HEK293 (cell line): Measurements from ENCODE around the gene TXNIP.
A peak's percentile ranks its signal among the peaks of the same experiment; 100 is the strongest.

Experiments used
- BCL11B ChIP-seq: fragments of 450-650 bp; formaldehyde crosslinking; IDR thresholded peaks from 2 replicates; pipeline ENCODE4 v1.5.1; 2016; ENCODE audit warnings: low read depth, missing biosample characterization, missing genetic modification characterization
- TCF7L2 ChIP-seq: IDR thresholded peaks from 2 replicates; pipeline ENCODE4 v1.6.1; 2011; ENCODE audit warnings: low read depth, mild to moderate bottlenecking, inconsistent platforms, low read length, moderate library complexity, borderline replicate concordance
- ZBTB1 ChIP-seq: fragments of 450-650 bp; formaldehyde crosslinking; IDR thresholded peaks from 2 replicates; pipeline ENCODE4 v1.5.1; 2016; ENCODE audit warnings: missing biosample characterization, missing genetic modification characterization
- ZBTB20 ChIP-seq: fragments of 450-650 bp; formaldehyde crosslinking; IDR thresholded peaks from 2 replicates; pipeline ENCODE4 v1.5.1; 2016; ENCODE audit warnings: missing biosample characterization, missing genetic modification characterization
- ZNF140 ChIP-seq: fragments of 450-650 bp; formaldehyde crosslinking; IDR thresholded peaks from 2 replicates; pipeline ENCODE4 v1.5.1; 2016; ENCODE audit warnings: missing biosample characterization, missing genetic modification characterization
- ZNF175 ChIP-seq: fragments of 450-650 bp; formaldehyde crosslinking; IDR thresholded peaks from 2 replicates; pipeline ENCODE4 v1.5.1; 2016; ENCODE audit warnings: missing biosample characterization, missing genetic modification characterization
- ZNF302 ChIP-seq: fragments of 450-650 bp; formaldehyde crosslinking; IDR thresholded peaks from 2 replicates; pipeline ENCODE4 v1.5.1; 2016; ENCODE audit warnings: missing biosample characterization, missing genetic modification characterization, low read depth
- ZNF391 ChIP-seq: fragments of 450-650 bp; formaldehyde crosslinking; IDR thresholded peaks from 2 replicates; pipeline ENCODE4 v1.5.1; 2016; ENCODE audit warnings: low read depth, missing biosample characterization, missing genetic modification characterization, borderline replicate concordance
- ZNF561 ChIP-seq: fragments of 450-650 bp; IDR thresholded peaks from 2 replicates; pipeline ENCODE4 v1.5.1; 2018; ENCODE audit warnings: missing biosample characterization, missing genetic modification characterization, borderline replicate concordance
- ZNF624 ChIP-seq: fragments of 450-650 bp; formaldehyde crosslinking; IDR thresholded peaks from 2 replicates; pipeline ENCODE4 v1.5.1; 2017; ENCODE audit warnings: missing biosample characterization, missing genetic modification characterization
- ZNF701 ChIP-seq: fragments of 450-650 bp; formaldehyde crosslinking; IDR thresholded peaks from 2 replicates; pipeline ENCODE4 v1.5.1; 2016; ENCODE audit warnings: missing biosample characterization, missing genetic modification characterization
- ZNF76 ChIP-seq: fragments of 450-650 bp; formaldehyde crosslinking; IDR thresholded peaks from 2 replicates; pipeline ENCODE4; 2016; ENCODE audit warnings: low read depth, missing biosample characterization, missing genetic modification characterization, borderline replicate concordance
- ZNF791 ChIP-seq: fragments of 450-650 bp; formaldehyde crosslinking; IDR thresholded peaks from 2 replicates; pipeline ENCODE4 v1.5.1; 2016; ENCODE audit warnings: missing biosample characterization, missing genetic modification characterization
- ZNF837 ChIP-seq: fragments of 450-650 bp; formaldehyde crosslinking; IDR thresholded peaks from 2 replicates; pipeline ENCODE4 v1.5.1; 2016; ENCODE audit warnings: missing biosample characterization, missing genetic modification characterization
- ZSCAN23 ChIP-seq: fragments of 450-650 bp; formaldehyde crosslinking; IDR thresholded peaks from 2 replicates; pipeline ENCODE4 v1.5.1; 2016; ENCODE audit warnings: missing biosample characterization, missing genetic modification characterization
- TF ChIP-seq, protein P1 (sequence below): fragments of 450-650 bp; formaldehyde crosslinking; IDR thresholded peaks from 2 replicates; pipeline ENCODE4 v1.5.1; 2016; ENCODE audit warnings: missing biosample characterization, missing genetic modification characterization, borderline replicate concordance
- TF ChIP-seq, protein P2 (sequence below): fragments of 450-650 bp; formaldehyde crosslinking; IDR thresholded peaks from 2 replicates; pipeline ENCODE4 v1.5.1; 2016; ENCODE audit warnings: missing biosample characterization, missing genetic modification characterization
- TF ChIP-seq, protein P3 (sequence below): fragments of 450-650 bp; formaldehyde crosslinking; IDR thresholded peaks from 2 replicates; pipeline ENCODE4 v1.5.1; 2017; ENCODE audit warnings: missing biosample characterization, missing genetic modification characterization
- TF ChIP-seq, protein P4 (sequence below): sonication (generic); formaldehyde crosslinking; IDR thresholded peaks from 2 replicates; pipeline ENCODE4 v1.8.1; 2022; ENCODE audit warnings: mild to moderate bottlenecking, moderate library complexity, missing genetic modification reagents
- TF ChIP-seq, protein P5 (sequence below): fragments of 450-650 bp; formaldehyde crosslinking; IDR thresholded peaks from 2 replicates; pipeline ENCODE4 v1.5.1; 2016; ENCODE audit warnings: missing biosample characterization, missing genetic modification characterization, borderline replicate concordance
- TF ChIP-seq, protein P6 (sequence below): fragments of 450-650 bp; formaldehyde crosslinking; IDR thresholded peaks from 2 replicates; pipeline ENCODE4 v1.5.1; 2017; ENCODE audit warnings: missing biosample characterization, missing genetic modification characterization
- TF ChIP-seq, protein P7 (sequence below): fragments of 450-650 bp; formaldehyde crosslinking; conservative IDR thresholded peaks from 2 replicates; pipeline ENCODE4 v1.5.1; 2016; ENCODE audit warnings: low read depth, missing biosample characterization, missing genetic modification characterization

TXNIP gene

DNA sequence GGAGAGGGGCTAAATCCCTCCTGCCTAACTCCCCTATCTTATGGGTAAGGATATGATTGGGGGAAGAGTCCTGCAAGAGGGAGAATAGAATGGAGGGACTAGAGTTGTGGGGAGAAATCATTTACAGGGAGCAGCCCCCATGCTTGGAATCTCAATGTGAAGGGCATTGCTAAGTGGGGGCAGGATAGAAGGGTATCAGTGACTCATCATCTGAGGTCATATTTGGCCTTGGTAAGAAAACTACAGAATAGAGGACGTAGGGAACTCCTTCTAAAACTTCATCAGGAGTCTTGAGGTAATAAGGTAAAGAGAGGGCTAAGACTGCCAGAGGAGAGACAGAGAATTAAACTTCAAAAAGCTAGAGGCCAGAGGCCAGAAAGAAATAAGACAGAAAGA lies 24.7 kb upstream of the TXNIP start (continued):
- TF ChIP-seq, protein P1, sequence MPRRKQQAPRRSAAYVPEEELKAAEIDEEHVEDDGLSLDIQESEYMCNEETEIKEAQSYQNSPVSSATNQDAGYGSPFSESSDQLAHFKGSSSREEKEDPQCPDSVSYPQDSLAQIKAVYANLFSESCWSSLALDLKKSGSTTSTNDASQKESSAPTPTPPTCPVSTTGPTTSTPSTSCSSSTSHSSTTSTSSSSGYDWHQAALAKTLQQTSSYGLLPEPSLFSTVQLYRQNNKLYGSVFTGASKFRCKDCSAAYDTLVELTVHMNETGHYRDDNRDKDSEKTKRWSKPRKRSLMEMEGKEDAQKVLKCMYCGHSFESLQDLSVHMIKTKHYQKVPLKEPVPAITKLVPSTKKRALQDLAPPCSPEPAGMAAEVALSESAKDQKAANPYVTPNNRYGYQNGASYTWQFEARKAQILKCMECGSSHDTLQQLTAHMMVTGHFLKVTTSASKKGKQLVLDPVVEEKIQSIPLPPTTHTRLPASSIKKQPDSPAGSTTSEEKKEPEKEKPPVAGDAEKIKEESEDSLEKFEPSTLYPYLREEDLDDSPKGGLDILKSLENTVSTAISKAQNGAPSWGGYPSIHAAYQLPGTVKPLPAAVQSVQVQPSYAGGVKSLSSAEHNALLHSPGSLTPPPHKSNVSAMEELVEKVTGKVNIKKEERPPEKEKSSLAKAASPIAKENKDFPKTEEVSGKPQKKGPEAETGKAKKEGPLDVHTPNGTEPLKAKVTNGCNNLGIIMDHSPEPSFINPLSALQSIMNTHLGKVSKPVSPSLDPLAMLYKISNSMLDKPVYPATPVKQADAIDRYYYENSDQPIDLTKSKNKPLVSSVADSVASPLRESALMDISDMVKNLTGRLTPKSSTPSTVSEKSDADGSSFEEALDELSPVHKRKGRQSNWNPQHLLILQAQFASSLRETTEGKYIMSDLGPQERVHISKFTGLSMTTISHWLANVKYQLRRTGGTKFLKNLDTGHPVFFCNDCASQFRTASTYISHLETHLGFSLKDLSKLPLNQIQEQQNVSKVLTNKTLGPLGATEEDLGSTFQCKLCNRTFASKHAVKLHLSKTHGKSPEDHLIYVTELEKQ (tag by site-specific recombination) = no peak
- TF ChIP-seq, protein P2, sequence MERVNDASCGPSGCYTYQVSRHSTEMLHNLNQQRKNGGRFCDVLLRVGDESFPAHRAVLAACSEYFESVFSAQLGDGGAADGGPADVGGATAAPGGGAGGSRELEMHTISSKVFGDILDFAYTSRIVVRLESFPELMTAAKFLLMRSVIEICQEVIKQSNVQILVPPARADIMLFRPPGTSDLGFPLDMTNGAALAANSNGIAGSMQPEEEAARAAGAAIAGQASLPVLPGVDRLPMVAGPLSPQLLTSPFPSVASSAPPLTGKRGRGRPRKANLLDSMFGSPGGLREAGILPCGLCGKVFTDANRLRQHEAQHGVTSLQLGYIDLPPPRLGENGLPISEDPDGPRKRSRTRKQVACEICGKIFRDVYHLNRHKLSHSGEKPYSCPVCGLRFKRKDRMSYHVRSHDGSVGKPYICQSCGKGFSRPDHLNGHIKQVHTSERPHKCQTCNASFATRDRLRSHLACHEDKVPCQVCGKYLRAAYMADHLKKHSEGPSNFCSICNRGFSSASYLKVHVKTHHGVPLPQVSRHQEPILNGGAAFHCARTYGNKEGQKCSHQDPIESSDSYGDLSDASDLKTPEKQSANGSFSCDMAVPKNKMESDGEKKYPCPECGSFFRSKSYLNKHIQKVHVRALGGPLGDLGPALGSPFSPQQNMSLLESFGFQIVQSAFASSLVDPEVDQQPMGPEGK (tag by site-specific recombination) = peak; percentile 37; the same call in 1 of the 2 replicates
- TF ChIP-seq ZNF624 (no peak), ZNF76 (tag by site-specific recombination) (peak; percentile 71), TCF7L2 (no peak), ZNF791 (tag by site-specific recombination) (no peak), ZSCAN23 (tag by site-specific recombination) (no peak), BCL11B (tag by site-specific recombination) (no peak), ZNF140 (no peak), ZNF837 (no peak), ZNF302 (tag by site-specific recombination) (no peak), ZNF561 (tag by site-specific recombination) (no peak), ZNF391 (tag by site-specific recombination) (no peak), ZNF175 (tag by site-specific recombination) (no peak), ZNF701 (tag by site-specific recombination) (no peak), ZBTB1 (tag by site-specific recombination) (no peak), ZBTB20 (tag by site-specific recombination) (no peak)
- TF ChIP-seq, protein P3, sequence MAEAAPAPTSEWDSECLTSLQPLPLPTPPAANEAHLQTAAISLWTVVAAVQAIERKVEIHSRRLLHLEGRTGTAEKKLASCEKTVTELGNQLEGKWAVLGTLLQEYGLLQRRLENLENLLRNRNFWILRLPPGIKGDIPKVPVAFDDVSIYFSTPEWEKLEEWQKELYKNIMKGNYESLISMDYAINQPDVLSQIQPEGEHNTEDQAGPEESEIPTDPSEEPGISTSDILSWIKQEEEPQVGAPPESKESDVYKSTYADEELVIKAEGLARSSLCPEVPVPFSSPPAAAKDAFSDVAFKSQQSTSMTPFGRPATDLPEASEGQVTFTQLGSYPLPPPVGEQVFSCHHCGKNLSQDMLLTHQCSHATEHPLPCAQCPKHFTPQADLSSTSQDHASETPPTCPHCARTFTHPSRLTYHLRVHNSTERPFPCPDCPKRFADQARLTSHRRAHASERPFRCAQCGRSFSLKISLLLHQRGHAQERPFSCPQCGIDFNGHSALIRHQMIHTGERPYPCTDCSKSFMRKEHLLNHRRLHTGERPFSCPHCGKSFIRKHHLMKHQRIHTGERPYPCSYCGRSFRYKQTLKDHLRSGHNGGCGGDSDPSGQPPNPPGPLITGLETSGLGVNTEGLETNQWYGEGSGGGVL (tag by site-specific recombination) = peak; percentile 22; the same call in 1 of the 2 replicates
- TF ChIP-seq, protein P4, sequence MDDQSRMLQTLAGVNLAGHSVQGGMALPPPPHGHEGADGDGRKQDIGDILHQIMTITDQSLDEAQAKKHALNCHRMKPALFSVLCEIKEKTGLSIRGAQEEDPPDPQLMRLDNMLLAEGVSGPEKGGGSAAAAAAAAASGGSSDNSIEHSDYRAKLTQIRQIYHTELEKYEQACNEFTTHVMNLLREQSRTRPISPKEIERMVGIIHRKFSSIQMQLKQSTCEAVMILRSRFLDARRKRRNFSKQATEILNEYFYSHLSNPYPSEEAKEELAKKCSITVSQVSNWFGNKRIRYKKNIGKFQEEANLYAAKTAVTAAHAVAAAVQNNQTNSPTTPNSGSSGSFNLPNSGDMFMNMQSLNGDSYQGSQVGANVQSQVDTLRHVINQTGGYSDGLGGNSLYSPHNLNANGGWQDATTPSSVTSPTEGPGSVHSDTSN (CRISPR knock-in tag) = no peak
- TF ChIP-seq, protein P5, sequence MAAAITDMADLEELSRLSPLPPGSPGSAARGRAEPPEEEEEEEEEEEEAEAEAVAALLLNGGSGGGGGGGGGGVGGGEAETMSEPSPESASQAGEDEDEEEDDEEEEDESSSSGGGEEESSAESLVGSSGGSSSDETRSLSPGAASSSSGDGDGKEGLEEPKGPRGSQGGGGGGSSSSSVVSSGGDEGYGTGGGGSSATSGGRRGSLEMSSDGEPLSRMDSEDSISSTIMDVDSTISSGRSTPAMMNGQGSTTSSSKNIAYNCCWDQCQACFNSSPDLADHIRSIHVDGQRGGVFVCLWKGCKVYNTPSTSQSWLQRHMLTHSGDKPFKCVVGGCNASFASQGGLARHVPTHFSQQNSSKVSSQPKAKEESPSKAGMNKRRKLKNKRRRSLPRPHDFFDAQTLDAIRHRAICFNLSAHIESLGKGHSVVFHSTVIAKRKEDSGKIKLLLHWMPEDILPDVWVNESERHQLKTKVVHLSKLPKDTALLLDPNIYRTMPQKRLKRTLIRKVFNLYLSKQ (tag by site-specific recombination) = no peak
- TF ChIP-seq, protein P6, sequence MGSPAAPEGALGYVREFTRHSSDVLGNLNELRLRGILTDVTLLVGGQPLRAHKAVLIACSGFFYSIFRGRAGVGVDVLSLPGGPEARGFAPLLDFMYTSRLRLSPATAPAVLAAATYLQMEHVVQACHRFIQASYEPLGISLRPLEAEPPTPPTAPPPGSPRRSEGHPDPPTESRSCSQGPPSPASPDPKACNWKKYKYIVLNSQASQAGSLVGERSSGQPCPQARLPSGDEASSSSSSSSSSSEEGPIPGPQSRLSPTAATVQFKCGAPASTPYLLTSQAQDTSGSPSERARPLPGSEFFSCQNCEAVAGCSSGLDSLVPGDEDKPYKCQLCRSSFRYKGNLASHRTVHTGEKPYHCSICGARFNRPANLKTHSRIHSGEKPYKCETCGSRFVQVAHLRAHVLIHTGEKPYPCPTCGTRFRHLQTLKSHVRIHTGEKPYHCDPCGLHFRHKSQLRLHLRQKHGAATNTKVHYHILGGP (tag by site-specific recombination) = no peak
- TF ChIP-seq, protein P7, sequence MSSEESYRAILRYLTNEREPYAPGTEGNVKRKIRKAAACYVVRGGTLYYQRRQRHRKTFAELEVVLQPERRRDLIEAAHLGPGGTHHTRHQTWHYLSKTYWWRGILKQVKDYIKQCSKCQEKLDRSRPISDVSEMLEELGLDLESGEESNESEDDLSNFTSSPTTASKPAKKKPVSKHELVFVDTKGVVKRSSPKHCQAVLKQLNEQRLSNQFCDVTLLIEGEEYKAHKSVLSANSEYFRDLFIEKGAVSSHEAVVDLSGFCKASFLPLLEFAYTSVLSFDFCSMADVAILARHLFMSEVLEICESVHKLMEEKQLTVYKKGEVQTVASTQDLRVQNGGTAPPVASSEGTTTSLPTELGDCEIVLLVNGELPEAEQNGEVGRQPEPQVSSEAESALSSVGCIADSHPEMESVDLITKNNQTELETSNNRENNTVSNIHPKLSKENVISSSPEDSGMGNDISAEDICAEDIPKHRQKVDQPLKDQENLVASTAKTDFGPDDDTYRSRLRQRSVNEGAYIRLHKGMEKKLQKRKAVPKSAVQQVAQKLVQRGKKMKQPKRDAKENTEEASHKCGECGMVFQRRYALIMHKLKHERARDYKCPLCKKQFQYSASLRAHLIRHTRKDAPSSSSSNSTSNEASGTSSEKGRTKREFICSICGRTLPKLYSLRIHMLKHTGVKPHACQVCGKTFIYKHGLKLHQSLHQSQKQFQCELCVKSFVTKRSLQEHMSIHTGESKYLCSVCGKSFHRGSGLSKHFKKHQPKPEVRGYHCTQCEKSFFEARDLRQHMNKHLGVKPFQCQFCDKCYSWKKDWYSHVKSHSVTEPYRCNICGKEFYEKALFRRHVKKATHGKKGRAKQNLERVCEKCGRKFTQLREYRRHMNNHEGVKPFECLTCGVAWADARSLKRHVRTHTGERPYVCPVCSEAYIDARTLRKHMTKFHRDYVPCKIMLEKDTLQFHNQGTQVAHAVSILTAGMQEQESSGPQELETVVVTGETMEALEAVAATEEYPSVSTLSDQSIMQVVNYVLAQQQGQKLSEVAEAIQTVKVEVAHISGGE (tag by site-specific recombination) = no peak
